Prostate gland (tissue), 2 donors: Measurements from ENCODE around the gene CDK14. TPM values are rescaled to one million over a fixed set of nuclear protein-coding genes. Genes with fewer than 3 reads are reported as not detected.

Experiments used
- DNase-seq: peaks from one replicate; pipeline ENCODE4 v3.0.0-alpha.2; 2019; ENCODE audit warnings: low spot score
- H3K27ac ChIP-seq, 2 donors: fragments of 200-600 bp; sonication (generic); 2 replicates each; pipeline ENCODE4 v1.5.1; 2017 to 2019
- H3K27me3 ChIP-seq: fragments of 200-600 bp; sonication (generic); replicated peaks from 2 replicates; pipeline ENCODE4 v1.5.1; 2019; ENCODE audit not compliant: insufficient read depth
- H3K36me3 ChIP-seq, 2 donors: fragments of 200-600 bp; sonication (generic); 1 replicate in 1 of 2; 2 replicates in 1 of 2; pipeline versions ENCODE4 v1.5.1 to v1.8.1; 2017 to 2019
- H3K4me1 ChIP-seq: fragments of 200-600 bp; sonication (generic); replicated peaks from 2 replicates; pipeline ENCODE4 v1.5.1; 2019
- H3K4me3 ChIP-seq, 2 donors: fragments of 200-600 bp; sonication (generic); 2 replicates each; pipeline ENCODE4 v1.5.1; 2017 to 2019
- H3K9me3 ChIP-seq: fragments of 200-600 bp; sonication (generic); 2 replicates; pipeline ENCODE4 v1.5.1; 2017
- CTCF ChIP-seq, 4 experiments: fragments of 200-600 bp in 2 of 4; fragments of 450-650 bp in 2 of 4; sonication (generic) in 2 of 4; IDR thresholded peaks; 1 replicate in 3 of 4; 2 replicates in 1 of 4; pipeline ENCODE4 v1.5.1; 2016 to 2019; ENCODE audit warnings: antibody characterized with exemption in 4 of 4, mild to moderate bottlenecking in 2 of 4, moderate library complexity in 2 of 4
- POLR2A ChIP-seq: fragments of 450-650 bp; IDR thresholded peaks from one replicate; pipeline ENCODE4 v1.6.1; 2016; ENCODE audit warnings: antibody characterized with exemption, mild to moderate bottlenecking
- POLR2AphosphoS5 ChIP-seq: sonication (generic); formaldehyde crosslinking; IDR thresholded peaks from one replicate; pipeline ENCODE4 v1.6.1; 2017; ENCODE audit warnings: antibody characterized with exemption
- WGBS: methylation state at CpG from one replicate; pipeline ENCODE4 v1.1.5; 2018; 5-methylcytosine and 5-hydroxymethylcytosine counted together
- intact Hi-C: fragments of 100-400 bp; cut with DNase I; formaldehyde crosslinking; loops from one replicate; pipeline ENCODE4 v1.14.2; 2022
- total RNA-seq, 2 donors: library from RNA; depleted of rRNA; stranded (reverse); fragments of >200 nt; gene quantifications; one replicate each; pipeline ENCODE4 v1.1.0, GENCODE V29; 2016

CDK14 gene
- total RNA-seq, 2 donors from 2014 or later: 13.7 to 20.7 TPM

- no peak for TF ChIP-seq POLR2AphosphoS5
- no peak for TF ChIP-seq CTCF (IDR thresholded peaks at IDR 0.05)
- no peak for TF ChIP-seq POLR2A
- DNase-seq: no peak
- H3K27me3 ChIP-seq: no peaks in the 10 kb centered on the region
- no peak overlapping the region for H3K27ac ChIP-seq
- H3K9me3 ChIP-seq: no peaks in the 10 kb centered on the region
- H3K4me1 ChIP-seq: no peaks in the 10 kb centered on the region
- intact Hi-C loops: no loop called here
- H3K36me3 ChIP-seq: no peaks in the 10 kb centered on the region
- WGBS: 82% methylated on average over 6 of the region's 6 CpGs
- no peak overlapping the region for H3K4me3 ChIP-seq
Measured at GRCh38 chr7:91206361-91206960, 610.3 kb downstream of the CDK14 start.

- H3K9me3 ChIP-seq: no peaks in the 10 kb centered on the region
- H3K27ac ChIP-seq: no peak overlapping the region
- TF ChIP-seq POLR2A (no peak), CTCF (IDR thresholded peaks at IDR 0.05) (no peak), POLR2AphosphoS5 (no peak)
- H3K36me3 ChIP-seq: no peaks in the 10 kb centered on the region
- DNase-seq: no peak
- intact Hi-C loops: no loop called here
- WGBS: 88% methylated on average over 7 of the region's 7 CpGs
- no peaks in the 10 kb centered on the region for H3K27me3 ChIP-seq
- no peaks in the 10 kb centered on the region for H3K4me1 ChIP-seq
- no peak overlapping the region for H3K4me3 ChIP-seq
Measured at GRCh38 chr7:91212582-91212981, 616.5 kb downstream of the CDK14 start.

GRCh38 chr7:91226411-91226810, 630.3 kb downstream of the CDK14 start:
- WGBS: 80% methylated on average over 2 of the region's 2 CpGs
- intact Hi-C loops: no loop called here
- DNase-seq: no peak

GRCh38 chr7:91228327-91228726, 632.2 kb downstream of the CDK14 start:
- WGBS: 86% methylated on average over 2 of the region's 2 CpGs
- H3K4me1 ChIP-seq: no peaks in the 10 kb centered on the region
- no peak overlapping the region for H3K27ac ChIP-seq
- DNase-seq: no peak
- no peak overlapping the region for H3K4me3 ChIP-seq
- no peaks in the 10 kb centered on the region for H3K27me3 ChIP-seq
- no peaks in the 10 kb centered on the region for H3K36me3 ChIP-seq
- intact Hi-C loops: no loop called here
- TF ChIP-seq CTCF (IDR thresholded peaks at IDR 0.05) (no peak), POLR2A (no peak), POLR2AphosphoS5 (no peak)
- no peaks in the 10 kb centered on the region for H3K9me3 ChIP-seq

More at GRCh38 chr7:91226411-91226810, 630.3 kb downstream of the CDK14 start:
- Histone ChIP-seq H3K36me3 (no peaks in the 10 kb centered on the region), H3K27ac (no peak overlapping the region), H3K4me3 (no peak overlapping the region), H3K27me3 (no peaks in the 10 kb centered on the region), H3K4me1 (no peaks in the 10 kb centered on the region), H3K9me3 (no peaks in the 10 kb centered on the region)
- no peak for TF ChIP-seq POLR2AphosphoS5
- TF ChIP-seq CTCF (IDR thresholded peaks at IDR 0.05): no peak
- TF ChIP-seq POLR2A: no peak

GRCh38 chr7:91228927-91229558, 632.9 kb downstream of the CDK14 start:
- H3K4me3 ChIP-seq: no peak overlapping the region
- H3K27ac ChIP-seq: no peak overlapping the region
- DNase-seq: no peak
- TF ChIP-seq POLR2A: no peak
- intact Hi-C loops: no loop called here
- H3K36me3 ChIP-seq: no peaks in the 10 kb centered on the region
- H3K9me3 ChIP-seq: no peaks in the 10 kb centered on the region
- no peaks in the 10 kb centered on the region for H3K27me3 ChIP-seq
- WGBS: 80% methylated on average over 2 of the region's 2 CpGs
- H3K4me1 ChIP-seq: no peaks in the 10 kb centered on the region
